H9 (cell line): ENCODE measurements around the gene IMMP2L. TPM values are rescaled to one million over a fixed set of nuclear protein-coding genes. Genes with fewer than 3 reads are reported as not detected.

Source experiments
- DNase-seq: peaks from one replicate; pipeline ENCODE4 v3.0.0-alpha.2; 2017
- H2AFZ ChIP-seq: one replicate; pipeline ENCODE4 v1.6.1; 2013; ENCODE audit warnings: mild to moderate bottlenecking, low read length, control low read depth, moderate library complexity
- H2AK5ac ChIP-seq: 2 replicates; pipeline ENCODE4 v1.6.1; 2013; ENCODE audit warnings: low read length, control low read depth, mixed read lengths; ENCODE audit not compliant: insufficient read length
- H2BK120ac ChIP-seq: one replicate; pipeline ENCODE4 v1.6.1; 2013; ENCODE audit warnings: low read depth, mild to moderate bottlenecking, low read length, control low read depth, inconsistent platforms; ENCODE audit not compliant: poor library complexity, severe bottlenecking
- H2BK12ac ChIP-seq: 2 replicates; pipeline ENCODE4 v1.6.1; 2013; ENCODE audit warnings: low read length, control low read depth, mixed read lengths, low read depth; ENCODE audit not compliant: insufficient read length
- H2BK15ac ChIP-seq: 2 replicates; pipeline ENCODE4 v1.6.1; 2013; ENCODE audit warnings: low read depth, low read length, control low read depth
- H2BK20ac ChIP-seq: one replicate; pipeline ENCODE4 v1.6.1; 2013; ENCODE audit warnings: low read depth, mild to moderate bottlenecking, low read length, control low read depth, inconsistent platforms; ENCODE audit not compliant: poor library complexity, severe bottlenecking
- H2BK5ac ChIP-seq: 2 replicates; pipeline ENCODE4 v1.6.1; 2013; ENCODE audit warnings: low read length, control low read depth, mixed read lengths; ENCODE audit not compliant: insufficient read length
- H3K14ac ChIP-seq: 2 replicates; pipeline ENCODE4 v1.6.1; 2013; ENCODE audit warnings: low read length, control low read depth; ENCODE audit not compliant: insufficient read depth
- H3K18ac ChIP-seq: 2 replicates; pipeline ENCODE4 v1.6.1; 2013; ENCODE audit warnings: low read depth, mild to moderate bottlenecking, mixed read lengths, low read length, control low read depth; ENCODE audit not compliant: insufficient read length
- H3K23ac ChIP-seq: 2 replicates; pipeline ENCODE4 v1.6.1; 2013; ENCODE audit warnings: low read length, control low read depth, mixed read lengths, low read depth; ENCODE audit not compliant: insufficient read length
- H3K23me2 ChIP-seq: 2 replicates; pipeline ENCODE4 v1.6.1; 2013; ENCODE audit warnings: low read depth, mild to moderate bottlenecking, mixed read lengths, low read length, control low read depth; ENCODE audit not compliant: insufficient read length, poor library complexity, severe bottlenecking
- H3K27ac ChIP-seq: 2 replicates; pipeline ENCODE4 v1.5.1; 2013; ENCODE audit warnings: low read length, control low read depth, mixed read lengths, low read depth; ENCODE audit not compliant: insufficient read length
- H3K27me3 ChIP-seq: 2 replicates; pipeline ENCODE4 v1.6.1; 2013; ENCODE audit warnings: low read length, control low read depth, inconsistent platforms; ENCODE audit not compliant: insufficient read depth
- H3K4ac ChIP-seq: 2 replicates; pipeline ENCODE4 v1.6.1; 2013; ENCODE audit warnings: low read depth, mild to moderate bottlenecking, control low read depth, inconsistent platforms, low read length, moderate library complexity
- H3K4me1 ChIP-seq: 2 replicates; pipeline ENCODE4 v1.6.1; 2013; ENCODE audit warnings: low read length, control low read depth, inconsistent platforms; ENCODE audit not compliant: insufficient read depth
- H3K4me2 ChIP-seq: 2 replicates; pipeline ENCODE4 v1.6.1; 2013; ENCODE audit warnings: low read length, control low read depth, mixed read lengths; ENCODE audit not compliant: insufficient read length, insufficient read depth
- H3K56ac ChIP-seq: 2 replicates; pipeline ENCODE4 v1.6.1; 2013; ENCODE audit warnings: low read depth, mild to moderate bottlenecking, mixed read lengths, low read length, control low read depth; ENCODE audit not compliant: insufficient read length
- H3K79me1 ChIP-seq: 2 replicates; pipeline ENCODE4 v1.6.1; 2013; ENCODE audit warnings: low read depth, mild to moderate bottlenecking, moderate library complexity, low read length, control low read depth, inconsistent platforms; ENCODE audit not compliant: insufficient read depth, poor library complexity, severe bottlenecking
- H3K79me2 ChIP-seq: 2 replicates; pipeline ENCODE4 v1.6.1; 2013; ENCODE audit warnings: low read length, control low read depth, inconsistent platforms; ENCODE audit not compliant: insufficient read depth
- H3K9ac ChIP-seq: 2 replicates; pipeline ENCODE4 v1.6.1; 2013; ENCODE audit warnings: low read length, control low read depth, mixed read lengths; ENCODE audit not compliant: insufficient read length; ENCODE audit errors: extremely low read depth
- H3K9me3 ChIP-seq: one replicate; pipeline ENCODE4 v1.6.1; 2013; ENCODE audit warnings: low read depth, low read length, inconsistent platforms; ENCODE audit not compliant: control insufficient read depth
- H3T11ph ChIP-seq: one replicate; pipeline ENCODE4 v1.6.1; 2013; ENCODE audit warnings: mild to moderate bottlenecking, low read length, control low read depth, inconsistent platforms
- H4K20me1 ChIP-seq: one replicate; pipeline ENCODE4 v1.6.1; 2013; ENCODE audit not compliant: control insufficient read depth, insufficient read length, insufficient read depth
- H4K5ac ChIP-seq: 2 replicates; pipeline ENCODE4 v1.6.1; 2013; ENCODE audit warnings: low read depth, mild to moderate bottlenecking, mixed read lengths, low read length, control low read depth; ENCODE audit not compliant: insufficient read length
- H4K8ac ChIP-seq: replicated peaks from 2 replicates; pipeline ENCODE4 v1.6.1; 2013; ENCODE audit warnings: low read length, control low read depth, mixed read lengths, low read depth; ENCODE audit not compliant: insufficient read length
- H4K91ac ChIP-seq: 2 replicates; pipeline ENCODE4 v1.6.1; 2013; ENCODE audit warnings: low read depth, mild to moderate bottlenecking, moderate library complexity, mixed read lengths, low read length, control low read depth; ENCODE audit not compliant: insufficient read length
- H3K27ac Mint-ChIP-seq, 3 experiments: 2 replicates in 2 of 3; 3 replicates in 1 of 3; pipeline ENCODE4 v1.8.0; 2020 to 2021; ENCODE audit warnings: mixed read lengths in 3 of 3, mild to moderate bottlenecking in 1 of 3, moderate library complexity in 1 of 3
- H3K27me3 Mint-ChIP-seq: 2 replicates; pipeline ENCODE4 v1.8.0; 2021; ENCODE audit warnings: low read depth, mild to moderate bottlenecking, moderate library complexity, mixed read lengths
- H3K36me3 Mint-ChIP-seq, 3 experiments: 2 replicates in 2 of 3; 3 replicates in 1 of 3; pipeline ENCODE4 v1.8.0; 2020 to 2021; ENCODE audit warnings: low read depth in 3 of 3, mixed read lengths in 3 of 3; ENCODE audit not compliant: insufficient read depth in 1 of 3
- H3K4me1 Mint-ChIP-seq, 2 experiments: 2 replicates each; pipeline ENCODE4 v1.8.0; 2020; ENCODE audit warnings: mixed read lengths in 2 of 2
- H3K4me3 Mint-ChIP-seq, 2 experiments: 2 replicates in 1 of 2; 3 replicates in 1 of 2; pipeline ENCODE4 v1.8.0; 2020 to 2021; ENCODE audit warnings: mild to moderate bottlenecking in 2 of 2, mixed read lengths in 2 of 2, moderate library complexity in 1 of 2
- H3K9me3 Mint-ChIP-seq, 2 experiments: 2 replicates in 1 of 2; 3 replicates in 1 of 2; pipeline ENCODE4 v1.8.0; 2020; ENCODE audit warnings: mild to moderate bottlenecking in 2 of 2, mixed read lengths in 2 of 2, moderate library complexity in 1 of 2
- total RNA-seq: library from RNA; stranded (reverse); gene quantifications from 2 replicates; pipeline ENCODE4 v1.2.1, GENCODE V29; 2021
- TF ChIP-seq, protein P1 (sequence below): fragments of 200-600 bp; sonication (generic); conservative IDR thresholded peaks from 3 replicates; pipeline ENCODE4 v1.8.0; 2021; ENCODE audit warnings: antibody characterized with exemption, mild to moderate bottlenecking

IMMP2L gene
- total RNA-seq, 1 experiment from 2014 or later, result 14.7 TPM

DNA sequence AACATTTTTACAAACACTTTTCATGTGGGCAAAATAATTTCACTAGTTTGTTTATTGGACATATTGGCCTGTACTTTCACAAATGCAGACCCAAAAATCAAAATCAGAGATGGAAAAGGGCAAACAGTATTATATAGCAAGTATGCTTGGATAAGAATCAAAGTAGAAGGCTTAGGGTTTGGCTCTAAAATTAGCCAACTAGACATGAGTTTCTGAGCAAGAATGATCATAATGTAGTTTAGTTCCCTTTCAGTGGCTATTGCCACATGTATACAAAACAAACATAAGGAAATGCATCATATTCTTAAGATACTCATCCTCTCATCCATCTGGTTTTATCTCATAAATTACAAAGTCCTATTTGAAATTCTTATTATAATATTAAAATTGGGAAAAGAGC is 132.5 kb downstream of the IMMP2L start:
- DNase-seq, result no peak
- Histone ChIP-seq H4K20me1 (no peaks in the 10 kb centered on the region), H4K8ac (no peak overlapping the region), H3K9ac (no peak overlapping the region), H3K27me3 (no peaks in the 10 kb centered on the region), H3K18ac (no peak overlapping the region), H2BK12ac (no peak overlapping the region), H2BK20ac (no peak overlapping the region), H2BK120ac (no peak overlapping the region), H3K9me3 (no peaks in the 10 kb centered on the region), H3K79me2 (no peaks in the 10 kb centered on the region), H3K4me1 (no peaks in the 10 kb centered on the region), H3K4ac (no peak overlapping the region), H3K23me2 (no peaks in the 10 kb centered on the region), H3K4me2 (no peak overlapping the region), H3K27ac (no peak overlapping the region), H2AFZ (no peak overlapping the region), H4K91ac (no peak overlapping the region), H2BK15ac (no peak overlapping the region), H3K79me1 (no peaks in the 10 kb centered on the region), H3K23ac (no peak overlapping the region), H2BK5ac (no peak overlapping the region), H2AK5ac (no peak overlapping the region), H4K5ac (no peak overlapping the region), H3T11ph (no peak overlapping the region), H3K56ac (no peak overlapping the region), H3K14ac (no peak overlapping the region)
- TF ChIP-seq, protein P1, sequence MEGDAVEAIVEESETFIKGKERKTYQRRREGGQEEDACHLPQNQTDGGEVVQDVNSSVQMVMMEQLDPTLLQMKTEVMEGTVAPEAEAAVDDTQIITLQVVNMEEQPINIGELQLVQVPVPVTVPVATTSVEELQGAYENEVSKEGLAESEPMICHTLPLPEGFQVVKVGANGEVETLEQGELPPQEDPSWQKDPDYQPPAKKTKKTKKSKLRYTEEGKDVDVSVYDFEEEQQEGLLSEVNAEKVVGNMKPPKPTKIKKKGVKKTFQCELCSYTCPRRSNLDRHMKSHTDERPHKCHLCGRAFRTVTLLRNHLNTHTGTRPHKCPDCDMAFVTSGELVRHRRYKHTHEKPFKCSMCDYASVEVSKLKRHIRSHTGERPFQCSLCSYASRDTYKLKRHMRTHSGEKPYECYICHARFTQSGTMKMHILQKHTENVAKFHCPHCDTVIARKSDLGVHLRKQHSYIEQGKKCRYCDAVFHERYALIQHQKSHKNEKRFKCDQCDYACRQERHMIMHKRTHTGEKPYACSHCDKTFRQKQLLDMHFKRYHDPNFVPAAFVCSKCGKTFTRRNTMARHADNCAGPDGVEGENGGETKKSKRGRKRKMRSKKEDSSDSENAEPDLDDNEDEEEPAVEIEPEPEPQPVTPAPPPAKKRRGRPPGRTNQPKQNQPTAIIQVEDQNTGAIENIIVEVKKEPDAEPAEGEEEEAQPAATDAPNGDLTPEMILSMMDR, result no peak
- peaks cover 10 to 13% of the 10 kb centered on the region in 2 experiments; a peak in 3 of 5 replicates for H3K9me3 Mint-ChIP-seq
- H3K27me3 Mint-ChIP-seq, result no peaks in the 10 kb centered on the region
- H3K4me1 Mint-ChIP-seq, result peaks cover 0 to 2% of the 10 kb centered on the region in 2 experiments; a peak in 1 of 4 replicates
- peaks cover 5 to 13% (median 9%) of the 10 kb centered on the region in 3 experiments for H3K36me3 Mint-ChIP-seq
- no peak overlapping the region for H3K4me3 Mint-ChIP-seq
- no peak overlapping the region for H3K27ac Mint-ChIP-seq
